HEK293 (cell line): ENCODE results near the gene GPR161.

ENCODE experiments used
- CTCF ChIA-PET: fragments of 350-600 bp; formaldehyde crosslinking; extraction: SDS; loops from one replicate; lab custom pipeline; 2021; ENCODE audit warnings: antibody characterized with exemption; lab: Yijun Ruan, JAX
- POLR2A ChIA-PET: fragments of 300-600 bp; formaldehyde crosslinking; extraction: SDS; loops from one replicate; lab custom pipeline; 2020; ENCODE audit warnings: antibody characterized with exemption, inconsistent platforms; lab: Yijun Ruan, JAX
- H3K27ac ChIP-seq: fragments of 200-500 bp; sonication (Bioruptor generic); 2 replicates; pipeline ENCODE4 v1.5.1; 2014; ENCODE audit warnings: low read depth, low read length, control low read depth, inconsistent platforms; ENCODE audit errors: extremely low read depth
- H3K36me3 ChIP-seq, 2 experiments: fragments of 200-500 bp in 1 of 2; sonication (Bioruptor generic) in 1 of 2; 1 replicate in 1 of 2; 2 replicates in 1 of 2; pipeline ENCODE4 v1.5.1; 2014 to 2017; ENCODE audit warnings: inconsistent platforms in 2 of 2, low read length in 2 of 2; ENCODE audit not compliant: control insufficient read depth in 2 of 2, insufficient read depth in 1 of 2
- H3K4me1 ChIP-seq: fragments of 200-500 bp; sonication (Bioruptor generic); 2 replicates; pipeline ENCODE4 v1.5.1; 2014; ENCODE audit warnings: mild to moderate bottlenecking, low read length, inconsistent platforms; ENCODE audit not compliant: control insufficient read depth, insufficient read depth
- H3K4me3 ChIP-seq: 2 replicates; pipeline ENCODE4 v1.5.1; 2011; ENCODE audit warnings: low read depth, mild to moderate bottlenecking, control low read depth, low read length, moderate library complexity
- H3K9me3 ChIP-seq: fragments of 200-500 bp; sonication (Bioruptor generic); 2 replicates; pipeline ENCODE4 v1.5.1; 2014; ENCODE audit warnings: low read depth, low read length, inconsistent platforms; ENCODE audit not compliant: control insufficient read depth, insufficient read depth
- AEBP2 ChIP-seq: fragments of 450-650 bp; formaldehyde crosslinking; IDR thresholded peaks from 2 replicates; pipeline ENCODE4 v1.5.1; 2016; ENCODE audit warnings: missing biosample characterization, missing genetic modification characterization, borderline replicate concordance
- FEZF1 ChIP-seq: fragments of 450-650 bp; formaldehyde crosslinking; IDR thresholded peaks from 2 replicates; pipeline ENCODE4 v1.5.1; 2016; ENCODE audit warnings: missing biosample characterization, missing genetic modification characterization
- HOXD13 ChIP-seq: sonication (generic); formaldehyde crosslinking; IDR thresholded peaks from 2 replicates; pipeline ENCODE4 v1.8.0; 2022; ENCODE audit warnings: missing genetic modification reagents, borderline replicate concordance
- PRDM2 ChIP-seq: fragments of 450-650 bp; formaldehyde crosslinking; IDR thresholded peaks from 2 replicates; pipeline ENCODE4 v1.5.1; 2016; ENCODE audit warnings: missing biosample characterization, missing genetic modification characterization, borderline replicate concordance
- YY1 ChIP-seq: fragments of 450-650 bp; formaldehyde crosslinking; IDR thresholded peaks from 2 replicates; pipeline ENCODE4 v1.5.1; 2018; ENCODE audit warnings: missing biosample characterization, missing genetic modification characterization
- YY2 ChIP-seq: fragments of 450-650 bp; formaldehyde crosslinking; IDR thresholded peaks from 2 replicates; pipeline ENCODE4 v1.5.1; 2016; ENCODE audit warnings: missing biosample characterization, missing genetic modification characterization
- ZFP3 ChIP-seq: fragments of 450-650 bp; formaldehyde crosslinking; IDR thresholded peaks from 2 replicates; pipeline ENCODE4 v1.5.1; 2016; ENCODE audit warnings: low read depth, missing biosample characterization, missing genetic modification characterization
- ZNF10 ChIP-seq: fragments of 450-650 bp; formaldehyde crosslinking; IDR thresholded peaks from 2 replicates; pipeline ENCODE4 v1.5.1; 2017; ENCODE audit warnings: missing biosample characterization, missing genetic modification characterization
- ZNF132 ChIP-seq: fragments of 450-650 bp; formaldehyde crosslinking; IDR thresholded peaks from 2 replicates; pipeline ENCODE4 v1.5.1; 2017; ENCODE audit warnings: missing biosample characterization, missing genetic modification characterization, borderline replicate concordance
- ZNF138 ChIP-seq: fragments of 450-650 bp; formaldehyde crosslinking; IDR thresholded peaks from 2 replicates; pipeline ENCODE4 v1.5.1; 2016; ENCODE audit warnings: missing biosample characterization, missing genetic modification characterization, borderline replicate concordance
- ZNF140 ChIP-seq: fragments of 450-650 bp; formaldehyde crosslinking; IDR thresholded peaks from 2 replicates; pipeline ENCODE4 v1.5.1; 2016; ENCODE audit warnings: missing biosample characterization, missing genetic modification characterization
- ZNF174 ChIP-seq: fragments of 450-650 bp; formaldehyde crosslinking; IDR thresholded peaks from 2 replicates; pipeline ENCODE4 v1.5.0; 2017; ENCODE audit warnings: missing biosample characterization, mild to moderate bottlenecking, missing genetic modification characterization
- ZNF266 ChIP-seq: fragments of 450-650 bp; formaldehyde crosslinking; IDR thresholded peaks from 2 replicates; pipeline ENCODE4 v1.5.1; 2016; ENCODE audit warnings: missing biosample characterization, missing genetic modification characterization, low read depth
- ZNF274 ChIP-seq, 2 experiments: fragments of 200-500 bp in 1 of 2; fragments of 450-650 bp in 1 of 2; sonication (Bioruptor generic) in 1 of 2; formaldehyde crosslinking in 1 of 2; IDR thresholded peaks; 2 replicates each; pipeline versions ENCODE4 v1.5.1 to v1.6.1; 2014 to 2016; ENCODE audit warnings: borderline replicate concordance in 1 of 2, inconsistent platforms in 1 of 2, low read length in 1 of 2, missing biosample characterization in 1 of 2, missing genetic modification characterization in 1 of 2
- ZNF311 ChIP-seq: fragments of 450-650 bp; formaldehyde crosslinking; IDR thresholded peaks from 2 replicates; pipeline ENCODE4 v1.5.1; 2017; ENCODE audit warnings: missing biosample characterization, missing genetic modification characterization, borderline replicate concordance
- ZNF449 ChIP-seq: fragments of 450-650 bp; formaldehyde crosslinking; IDR thresholded peaks from 2 replicates; pipeline ENCODE4 v1.5.1; 2017; ENCODE audit warnings: missing biosample characterization, mild to moderate bottlenecking, missing genetic modification characterization, moderate library complexity
- ZNF571 ChIP-seq: fragments of 450-650 bp; formaldehyde crosslinking; IDR thresholded peaks from 2 replicates; pipeline ENCODE4 v1.5.0; 2017; ENCODE audit warnings: missing biosample characterization, missing genetic modification characterization
- ZNF626 ChIP-seq: fragments of 450-650 bp; sonication (Bioruptor Pico); formaldehyde crosslinking; IDR thresholded peaks from 2 replicates; pipeline ENCODE4 v1.5.1; 2018; ENCODE audit warnings: missing biosample characterization, missing genetic modification characterization, inconsistent platforms
- ZNF654 ChIP-seq: fragments of 450-650 bp; formaldehyde crosslinking; IDR thresholded peaks from 2 replicates; pipeline ENCODE4 v1.5.1; 2016; ENCODE audit warnings: low read depth, missing biosample characterization, missing genetic modification characterization
- ZNF670 ChIP-seq: fragments of 450-650 bp; formaldehyde crosslinking; IDR thresholded peaks from 2 replicates; pipeline ENCODE4 v1.5.1; 2016; ENCODE audit warnings: missing biosample characterization, missing genetic modification characterization, low read depth
- ZNF677 ChIP-seq: fragments of 450-650 bp; IDR thresholded peaks from 2 replicates; pipeline ENCODE4 v1.5.0; 2018; ENCODE audit warnings: missing biosample characterization, mild to moderate bottlenecking, missing genetic modification characterization, moderate library complexity
- ZNF777 ChIP-seq: fragments of 450-650 bp; formaldehyde crosslinking; IDR thresholded peaks from 2 replicates; pipeline ENCODE4 v1.5.1; 2017; ENCODE audit warnings: missing biosample characterization, missing genetic modification characterization, borderline replicate concordance

Gene GPR161

GRCh38 chr1:168095476-168095875 lies 41.3 kb downstream of the GPR161 start:
- H3K4me3 ChIP-seq: no peak overlapping the region
- no peak for TF ChIP-seq ZNF274 (IDR thresholded peaks at IDR 0.05; ENCODE audit: low read length)
- TF ChIP-seq ZNF274 (tag by site-specific recombination; IDR thresholded peaks at IDR 0.05; ENCODE audit: borderline replicate concordance): no peak
- no peak for TF ChIP-seq ZNF626
- TF ChIP-seq ZNF777 (tag by site-specific recombination): no peak
- no peak for TF ChIP-seq YY2 (tag by site-specific recombination)
- no peak for TF ChIP-seq HOXD13
- TF ChIP-seq ZNF138 (tag by site-specific recombination): no peak
- TF ChIP-seq ZNF571 (tag by site-specific recombination): no peak
- ChIA-PET POLR2A (no interaction called here), CTCF (interaction anchor here (0.6 to 1.5 kb wide), 6 partner anchors 10 to 240 kb away, joined by 3 to 7 read pairs (median 4); no protein-coding TSS in a partner anchor)
- no peaks in the 10 kb centered on the region for H3K4me1 ChIP-seq
- H3K36me3 ChIP-seq: peaks cover 0 to 37% of the 10 kb centered on the region in 2 experiments; a peak in 1 of 3 replicates
- no peak overlapping the region for H3K27ac ChIP-seq
- no peaks in the 10 kb centered on the region for H3K9me3 ChIP-seq

GRCh38 chr1:168093616-168094015 lies 43.1 kb downstream of the GPR161 start:
- TF ChIP-seq ZNF140 (no peak), ZNF654 (tag by site-specific recombination) (no peak), ZNF670 (no peak), ZNF311 (tag by site-specific recombination) (no peak), ZNF10 (tag by site-specific recombination) (no peak), ZNF266 (tag by site-specific recombination) (no peak), ZFP3 (tag by site-specific recombination) (no peak), ZNF677 (tag by site-specific recombination) (no peak), ZNF449 (tag by site-specific recombination) (no peak), YY1 (no peak), ZNF132 (tag by site-specific recombination) (no peak)
- TF ChIP-seq, all 188 proteins: peak for 0
- Histone ChIP-seq H3K27ac (no peak overlapping the region), H3K9me3 (no peaks in the 10 kb centered on the region), H3K4me3 (no peak overlapping the region), H3K36me3 (peaks cover 0 to 39% of the 10 kb centered on the region in 2 experiments; a peak in 1 of 3 replicates), H3K4me1 (no peaks in the 10 kb centered on the region)
- POLR2A ChIA-PET: interaction anchor here (0.6 kb wide), 1 partner anchor 32 kb away, joined by 6 read pairs; no protein-coding TSS in a partner anchor
- CTCF ChIA-PET: interaction anchor here (0.5 to 3.4 kb wide), 5 partner anchors 11 to 568 kb away, joined by 3 to 26 read pairs (median 4); no protein-coding TSS in a partner anchor

- POLR2A ChIA-PET: interaction anchor here (0.6 kb wide), 1 partner anchor 31 kb away, joined by 3 read pairs; no protein-coding TSS in a partner anchor
- H3K9me3 ChIP-seq: no peaks in the 10 kb centered on the region
- no peaks in the 10 kb centered on the region for H3K4me1 ChIP-seq
- H3K27ac ChIP-seq: no peak overlapping the region
- CTCF ChIA-PET: interaction anchor here (0.9 to 3.4 kb wide), 5 partner anchors 8 to 249 kb away, joined by 3 to 26 read pairs (median 4); no protein-coding TSS in a partner anchor
- H3K36me3 ChIP-seq: peaks cover 0 to 31% of the 10 kb centered on the region in 2 experiments; a peak in 1 of 3 replicates
- no peak overlapping the region for H3K4me3 ChIP-seq
- TF ChIP-seq ZNF174 (tag by site-specific recombination): no peak
- no peak for TF ChIP-seq PRDM2 (tag by site-specific recombination)
- TF ChIP-seq FEZF1 (tag by site-specific recombination): no peak
- no peak for TF ChIP-seq AEBP2 (tag by site-specific recombination)
Observed at GRCh38 chr1:168092566-168093355, 44.0 kb downstream of the GPR161 start.
